K562 (cell line): ENCODE results near the gene U2SURP. TPM values are rescaled to one million over a fixed set of nuclear protein-coding genes. Genes with fewer than 3 reads are reported as not detected.

Experiments used
- CBX3 ChIP-seq, 2 experiments: IDR thresholded peaks; 1 replicate in 1 of 2; 2 replicates in 1 of 2; pipeline ENCODE4 v1.6.1; 2012; ENCODE audit warnings: inconsistent platforms in 2 of 2, low read length in 2 of 2, borderline replicate concordance in 1 of 2, control low read depth in 1 of 2
- COPS2 ChIP-seq: fragments of 450-650 bp; conservative IDR thresholded peaks from 2 replicates; pipeline ENCODE4 v1.6.1; 2016; ENCODE audit warnings: mild to moderate bottlenecking, moderate library complexity
- DACH1 ChIP-seq: fragments of 450-650 bp; IDR thresholded peaks from 2 replicates; pipeline ENCODE4 v1.6.1; 2018; ENCODE audit not compliant: partially characterized antibody
- DMBX1 ChIP-seq: fragments of 250-450 bp; sonication (Bioruptor Pico); IDR thresholded peaks from 2 replicates; pipeline ENCODE4 v1.8.0; 2022; ENCODE audit warnings: inconsistent platforms, mild to moderate bottlenecking, moderate library complexity, borderline replicate concordance
- ETV6 ChIP-seq, 3 experiments: fragments of 150-350 bp in 1 of 3; sonication (generic) in 1 of 3; formaldehyde crosslinking in 1 of 3; IDR thresholded peaks; 2 replicates each; pipeline versions ENCODE4 v1.6.1 to v1.8.0; 2014 to 2022; ENCODE audit warnings: borderline replicate concordance in 2 of 3, low read depth in 2 of 3, antibody characterized with exemption in 1 of 3, low read length in 1 of 3, mild to moderate bottlenecking in 1 of 3, missing genetic modification reagents in 1 of 3
- GTF2F1 ChIP-seq: IDR thresholded peaks from 2 replicates; pipeline ENCODE4 v1.6.1; 2011; ENCODE audit warnings: low read depth, low read length, improper control_type of control experiment
- HSF4 ChIP-seq: fragments of 250-450 bp; sonication (Bioruptor Pico); IDR thresholded peaks from 2 replicates; pipeline ENCODE4 v2.1.2; 2022; ENCODE audit warnings: mild to moderate bottlenecking, moderate library complexity, borderline replicate concordance
- ILK ChIP-seq: fragments of 450-650 bp; IDR thresholded peaks from 2 replicates; pipeline ENCODE4 v1.6.1; 2016; ENCODE audit warnings: missing genetic modification characterization, low read depth, mild to moderate bottlenecking, missing compliant biosample characterization, moderate library complexity, borderline replicate concordance
- MCM5 ChIP-seq: fragments of 450-650 bp; IDR thresholded peaks from 2 replicates; pipeline ENCODE4 v1.6.1; 2016; ENCODE audit warnings: low read depth
- NCOA2 ChIP-seq, 2 experiments: fragments of 450-650 bp; IDR thresholded peaks; 2 replicates each; pipeline ENCODE4 v1.6.1; 2018; ENCODE audit warnings: mild to moderate bottlenecking in 2 of 2, moderate library complexity in 1 of 2; ENCODE audit not compliant: partially characterized antibody in 2 of 2
- SNIP1 ChIP-seq: fragments of 450-650 bp; IDR thresholded peaks from 2 replicates; pipeline ENCODE4 v1.7.1; 2017; ENCODE audit warnings: low read depth, mild to moderate bottlenecking
- SREBF1 ChIP-seq: fragments of 150-350 bp; IDR thresholded peaks from 2 replicates; pipeline ENCODE4 v1.6.1; 2014; ENCODE audit warnings: antibody characterized with exemption, low read depth, low read length, borderline replicate concordance
- ZBED1 ChIP-seq: IDR thresholded peaks from 2 replicates; pipeline ENCODE4 v1.6.1; 2014
- ZNF146 ChIP-seq: IDR thresholded peaks from one replicate; pipeline ENCODE4 v1.6.1; 2018; ENCODE audit warnings: missing compliant biosample characterization; ENCODE audit not compliant: unreplicated experiment
- ZNF79 ChIP-seq: fragments of 250-450 bp; sonication (Bioruptor Pico); IDR thresholded peaks from 2 replicates; pipeline ENCODE4 v1.4.0; 2020; ENCODE audit warnings: low read depth, mild to moderate bottlenecking, moderate library complexity
- polyA plus RNA-seq, 8 experiments: library from polyadenylated mRNA; depleted of rRNA in 4 of 8; stranded (reverse) in 5 of 8; unstranded in 3 of 8; fragments of >200 nt; fragmentation: Nextera tagmentation in 2 of 8; fragmentation: Illumina TruSeq in 1 of 8; extraction: Ambion mirVana in 2 of 8; extraction: Trizol in 1 of 8; gene quantifications; 2 replicates each; pipeline versions ENCODE4 v1.2.1 to v1.2.3, GENCODE V29; 2011 to 2014; ENCODE audit warnings: inconsistent platforms in 1 of 8, missing spikeins in 1 of 8
- total RNA-seq, 7 experiments: library from RNA; depleted of rRNA in 6 of 7; stranded (reverse); fragments of >200 nt in 6 of 7; fragmentation: Illumina TruSeq in 2 of 7; extraction: Trizol in 2 of 7; gene quantifications; 2 replicates each; pipeline versions ENCODE4 v1.2.1 to v1.2.3, GENCODE V29; 2011 to 2021; ENCODE audit warnings: low replicate concordance in 1 of 7
- TF ChIP-seq, protein P1 (sequence below): fragments of 250-450 bp; sonication (Bioruptor Pico); IDR thresholded peaks from 2 replicates; pipeline ENCODE4 v1.5.0; 2020; ENCODE audit warnings: mild to moderate bottlenecking
- TF ChIP-seq, protein P2 (sequence below): fragments of 250-450 bp; sonication (Bioruptor Pico); IDR thresholded peaks from 2 replicates; pipeline ENCODE4 v1.8.0; 2022; ENCODE audit warnings: moderate library complexity, mild to moderate bottlenecking, inconsistent platforms
- TF ChIP-seq, protein P3 (sequence below): fragments of 450-650 bp; formaldehyde crosslinking; IDR thresholded peaks from 2 replicates; pipeline ENCODE4 v1.4.0; 2020; ENCODE audit warnings: mild to moderate bottlenecking, moderate library complexity
- TF ChIP-seq, protein P4 (sequence below): fragments of 250-450 bp; sonication (Bioruptor Pico); IDR thresholded peaks from 2 replicates; pipeline ENCODE4 v1.5.0; 2021
- TF ChIP-seq, protein P5 (sequence below): IDR thresholded peaks from 2 replicates; pipeline ENCODE4 v1.6.1; 2011; ENCODE audit not compliant: insufficient read length; ENCODE audit errors: extremely low read depth

U2SURP gene
- total and polyA plus RNA-seq, 9 of the 15 experiments (the other 6 are each of a cell fraction or from before 2014, with no cell fraction given) = 128 to 322 (median 191) TPM

DNA sequence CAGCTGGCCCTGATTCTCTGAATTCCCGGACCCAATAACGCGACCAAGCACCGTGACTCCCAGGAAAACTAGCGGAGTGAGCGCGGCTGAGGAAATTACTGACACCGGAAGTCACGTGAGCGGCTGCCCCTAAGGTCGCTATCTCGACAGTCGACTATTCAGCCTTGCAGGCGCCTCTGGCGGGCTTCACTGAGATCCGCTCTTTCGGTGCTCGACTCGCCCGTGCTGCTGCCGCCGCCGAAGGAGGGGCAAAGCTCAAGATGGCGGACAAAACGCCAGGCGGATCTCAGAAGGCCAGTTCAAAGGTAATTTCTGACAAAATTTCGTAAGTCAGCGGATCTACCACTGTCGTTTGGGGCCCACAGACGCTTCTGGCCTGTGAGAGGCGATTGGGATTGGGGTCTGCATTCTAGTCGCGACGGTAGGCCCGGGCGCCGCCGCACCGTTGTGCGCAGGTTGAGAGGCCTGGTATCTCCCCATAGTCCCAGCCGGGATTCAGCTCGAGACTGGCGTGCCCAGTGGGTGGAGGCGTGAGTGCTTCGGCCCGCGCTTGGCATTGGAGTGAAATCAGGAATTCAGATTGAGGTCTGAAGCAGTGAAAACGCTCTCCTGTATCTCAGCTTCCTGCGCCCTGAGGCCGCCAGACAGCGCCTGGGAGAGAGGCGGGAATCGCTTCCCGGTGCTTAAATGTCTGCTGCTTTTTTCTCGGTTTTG is at the start of gene U2SURP (continued):
- TF ChIP-seq, protein P1, sequence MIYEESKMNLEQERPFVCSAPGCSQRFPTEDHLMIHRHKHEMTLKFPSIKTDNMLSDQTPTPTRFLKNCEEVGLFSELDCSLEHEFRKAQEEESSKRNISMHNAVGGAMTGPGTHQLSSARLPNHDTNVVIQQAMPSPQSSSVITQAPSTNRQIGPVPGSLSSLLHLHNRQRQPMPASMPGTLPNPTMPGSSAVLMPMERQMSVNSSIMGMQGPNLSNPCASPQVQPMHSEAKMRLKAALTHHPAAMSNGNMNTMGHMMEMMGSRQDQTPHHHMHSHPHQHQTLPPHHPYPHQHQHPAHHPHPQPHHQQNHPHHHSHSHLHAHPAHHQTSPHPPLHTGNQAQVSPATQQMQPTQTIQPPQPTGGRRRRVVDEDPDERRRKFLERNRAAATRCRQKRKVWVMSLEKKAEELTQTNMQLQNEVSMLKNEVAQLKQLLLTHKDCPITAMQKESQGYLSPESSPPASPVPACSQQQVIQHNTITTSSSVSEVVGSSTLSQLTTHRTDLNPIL (CRISPR knock-in tag) = no peak
- TF ChIP-seq MCM5 (no peak), COPS2 (no peak), ILK (tag) (no peak), ETV6 (IDR thresholded peaks at IDR 0.05; ENCODE audit: borderline replicate concordance in 1 of 2, low read depth in 2 of 2, low read length in 1 of 2) (0 out of 4 replicates have a peak, but pooled peaks of 1 of the 2 experiments have one; percentile 36), ETV6 (CRISPR knock-in tag; IDR thresholded peaks at IDR 0.05; ENCODE audit: borderline replicate concordance) (no peak; the same call in 1 of the 2 replicates), DMBX1 (CRISPR knock-in tag) (no peak), CBX3 (IDR thresholded peaks at IDR 0.05; ENCODE audit: borderline replicate concordance in 1 of 2, low read length in 2 of 2) (peak in 1 of 2 experiments; percentile 77; a peak in 2 of 3 replicates), ZNF146 (CRISPR knock-in tag) (no peak), SNIP1 (no peak), SREBF1 (peak; percentile 71; the same call in 1 of the 2 replicates), GTF2F1 (peak; percentile 72; the same call in 1 of the 2 replicates), HSF4 (CRISPR knock-in tag) (no peak), ZNF79 (CRISPR knock-in tag) (no peak), DACH1 (peak; percentile 66), ZBED1 (no peak), NCOA2 (IDR thresholded peaks at IDR 0.05; ENCODE audit: partially characterized antibody in 2 of 2) (no peak)
- TF ChIP-seq, protein P2, sequence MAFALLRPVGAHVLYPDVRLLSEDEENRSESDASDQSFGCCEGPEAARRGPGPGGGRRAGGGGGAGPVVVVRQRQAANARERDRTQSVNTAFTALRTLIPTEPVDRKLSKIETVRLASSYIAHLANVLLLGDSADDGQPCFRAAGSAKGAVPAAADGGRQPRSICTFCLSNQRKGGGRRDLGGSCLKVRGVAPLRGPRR (CRISPR knock-in tag) = no peak
- TF ChIP-seq, protein P3, sequence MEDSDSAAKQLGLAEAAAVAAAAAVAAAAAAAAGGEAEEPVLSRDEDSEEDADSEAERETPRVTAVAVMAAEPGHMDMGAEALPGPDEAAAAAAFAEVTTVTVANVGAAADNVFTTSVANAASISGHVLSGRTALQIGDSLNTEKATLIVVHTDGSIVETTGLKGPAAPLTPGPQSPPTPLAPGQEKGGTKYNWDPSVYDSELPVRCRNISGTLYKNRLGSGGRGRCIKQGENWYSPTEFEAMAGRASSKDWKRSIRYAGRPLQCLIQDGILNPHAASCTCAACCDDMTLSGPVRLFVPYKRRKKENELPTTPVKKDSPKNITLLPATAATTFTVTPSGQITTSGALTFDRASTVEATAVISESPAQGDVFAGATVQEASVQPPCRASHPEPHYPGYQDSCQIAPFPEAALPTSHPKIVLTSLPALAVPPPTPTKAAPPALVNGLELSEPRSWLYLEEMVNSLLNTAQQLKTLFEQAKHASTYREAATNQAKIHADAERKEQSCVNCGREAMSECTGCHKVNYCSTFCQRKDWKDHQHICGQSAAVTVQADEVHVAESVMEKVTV (CRISPR knock-in tag) = no peak
- TF ChIP-seq, protein P4, sequence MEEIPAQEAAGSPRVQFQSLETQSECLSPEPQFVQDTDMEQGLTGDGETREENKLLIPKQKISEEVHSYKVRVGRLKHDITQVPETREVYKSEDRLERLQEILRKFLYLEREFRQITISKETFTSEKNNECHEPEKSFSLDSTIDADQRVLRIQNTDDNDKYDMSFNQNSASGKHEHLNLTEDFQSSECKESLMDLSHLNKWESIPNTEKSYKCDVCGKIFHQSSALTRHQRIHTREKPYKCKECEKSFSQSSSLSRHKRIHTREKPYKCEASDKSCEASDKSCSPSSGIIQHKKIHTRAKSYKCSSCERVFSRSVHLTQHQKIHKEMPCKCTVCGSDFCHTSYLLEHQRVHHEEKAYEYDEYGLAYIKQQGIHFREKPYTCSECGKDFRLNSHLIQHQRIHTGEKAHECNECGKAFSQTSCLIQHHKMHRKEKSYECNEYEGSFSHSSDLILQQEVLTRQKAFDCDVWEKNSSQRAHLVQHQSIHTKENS (CRISPR knock-in tag) = no peak
- TF ChIP-seq, protein P5, sequence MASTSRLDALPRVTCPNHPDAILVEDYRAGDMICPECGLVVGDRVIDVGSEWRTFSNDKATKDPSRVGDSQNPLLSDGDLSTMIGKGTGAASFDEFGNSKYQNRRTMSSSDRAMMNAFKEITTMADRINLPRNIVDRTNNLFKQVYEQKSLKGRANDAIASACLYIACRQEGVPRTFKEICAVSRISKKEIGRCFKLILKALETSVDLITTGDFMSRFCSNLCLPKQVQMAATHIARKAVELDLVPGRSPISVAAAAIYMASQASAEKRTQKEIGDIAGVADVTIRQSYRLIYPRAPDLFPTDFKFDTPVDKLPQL = peak; percentile 67
